IMR-90 (cell line): ENCODE results near the gene SLC26A6. TPM values are rescaled to one million over a fixed set of nuclear protein-coding genes. Genes with fewer than 3 reads are reported as not detected.

Experiments
- ATAC-seq: fragments of 200-7000 bp; cut with Tn5 transposase; 2 replicates; pipeline ENCODE4 v1.9.1; 2020; ENCODE audit warnings: low read depth, mild to moderate bottlenecking, moderate library complexity
- BruUV-seq: library from RNA; stranded (reverse); fragments of 400-500 nt; replicated peaks from 2 replicates; lab custom pipeline; 2021; lab: Mats Ljungman, UMichigan
- CTCF ChIA-PET: fragments of 300-600 bp; formaldehyde crosslinking; extraction: SDS; loops from one replicate; lab custom pipeline; 2021; ENCODE audit warnings: antibody characterized with exemption; lab: Yijun Ruan, JAX
- POLR2A ChIA-PET: fragments of 300-600 bp; sonication (Branson Sonifier 250); formaldehyde crosslinking; loops from one replicate; lab custom pipeline; 2022; ENCODE audit warnings: antibody characterized with exemption; ENCODE audit not compliant: unreplicated experiment; lab: Charles Lee
- DNase-seq: peaks from one replicate; pipeline ENCODE4 v3.0.0; 2013
- H2AFZ ChIP-seq: replicated peaks from 2 replicates; pipeline ENCODE3; 2013; ENCODE audit warnings: low read length, mild to moderate bottlenecking; ENCODE audit not compliant: poor library complexity
- H2AK5ac ChIP-seq: 2 replicates; pipeline ENCODE4 v1.6.1; 2013; ENCODE audit warnings: low read depth, low read length, inconsistent platforms
- H2AK9ac ChIP-seq: replicated peaks from 2 replicates; pipeline ENCODE3; 2013; ENCODE audit warnings: mild to moderate bottlenecking, low read depth, low read length, moderate library complexity; ENCODE audit not compliant: poor library complexity
- H2BK120ac ChIP-seq: 2 replicates; pipeline ENCODE4 v1.6.1; 2013; ENCODE audit warnings: low read depth, low read length, inconsistent platforms
- H2BK15ac ChIP-seq: 3 replicates; pipeline ENCODE4 v1.6.1; 2013; ENCODE audit warnings: low read depth, low read length, inconsistent platforms
- H2BK20ac ChIP-seq: 2 replicates; pipeline ENCODE4 v1.6.1; 2013; ENCODE audit warnings: low read depth, mild to moderate bottlenecking, inconsistent platforms, low read length, moderate library complexity
- H2BK5ac ChIP-seq: 2 replicates; pipeline ENCODE4 v1.6.1; 2013; ENCODE audit warnings: mild to moderate bottlenecking, low read depth, low read length, inconsistent platforms; ENCODE audit not compliant: poor library complexity, severe bottlenecking
- H3K14ac ChIP-seq: replicated peaks from 2 replicates; pipeline ENCODE4 v1.6.1; 2013; ENCODE audit warnings: low read depth, low read length, inconsistent platforms
- H3K18ac ChIP-seq: 2 replicates; pipeline ENCODE4 v1.6.1; 2013; ENCODE audit warnings: low read depth, low read length, control low read depth
- H3K23ac ChIP-seq: 2 replicates; pipeline ENCODE4 v1.6.1; 2013; ENCODE audit warnings: low read depth, low read length, inconsistent platforms
- H3K27ac ChIP-seq: 2 replicates; pipeline ENCODE4 v1.5.1; 2013; ENCODE audit warnings: mild to moderate bottlenecking, control low read depth, low read length; ENCODE audit not compliant: insufficient read depth
- H3K27me3 ChIP-seq: 2 replicates; pipeline ENCODE4 v1.6.1; 2013; ENCODE audit warnings: low read length; ENCODE audit not compliant: control insufficient read depth, insufficient read depth
- H3K36me3 ChIP-seq: 2 replicates; pipeline ENCODE4 v1.6.1; 2013; ENCODE audit warnings: low read length, mixed read lengths; ENCODE audit not compliant: control insufficient read depth, insufficient read depth
- H3K4ac ChIP-seq: 2 replicates; pipeline ENCODE4 v1.6.1; 2013; ENCODE audit warnings: low read depth, low read length, inconsistent platforms
- H3K4me1 ChIP-seq: 2 replicates; pipeline ENCODE4 v1.6.1; 2013; ENCODE audit warnings: low read length, mixed read lengths; ENCODE audit not compliant: control insufficient read depth, insufficient read depth
- H3K4me2 ChIP-seq: 2 replicates; pipeline ENCODE4 v1.6.1; 2013; ENCODE audit warnings: low read depth, mild to moderate bottlenecking, control low read depth, low read length, moderate library complexity
- H3K4me3 ChIP-seq: 2 replicates; pipeline ENCODE4 v1.5.1; 2013; ENCODE audit warnings: low read depth, mild to moderate bottlenecking, control low read depth, low read length, moderate library complexity; ENCODE audit not compliant: insufficient read depth
- H3K56ac ChIP-seq: 2 replicates; pipeline ENCODE4 v1.6.1; 2013; ENCODE audit warnings: low read length, inconsistent platforms; ENCODE audit not compliant: insufficient read depth; ENCODE audit errors: extremely low read depth
- H3K79me1 ChIP-seq, 2 experiments: 2 replicates each; pipeline ENCODE4 v1.6.1; 2013; ENCODE audit warnings: low read length in 2 of 2, inconsistent platforms in 1 of 2, low read depth in 1 of 2
- H3K9ac ChIP-seq: 2 replicates; pipeline ENCODE4 v1.6.1; 2013; ENCODE audit warnings: low read depth, low read length, control low read depth
- H3K9me1 ChIP-seq: 2 replicates; pipeline ENCODE4 v1.6.1; 2013; ENCODE audit warnings: low read length, inconsistent platforms; ENCODE audit not compliant: insufficient read depth
- H3K9me3 ChIP-seq: 2 replicates; pipeline ENCODE4 v1.6.1; 2013; ENCODE audit warnings: low read length; ENCODE audit not compliant: control insufficient read depth, insufficient read depth
- H4K20me1 ChIP-seq: 2 replicates; pipeline ENCODE4 v1.6.1; 2013; ENCODE audit warnings: low read length, inconsistent platforms; ENCODE audit not compliant: insufficient read depth
- H4K5ac ChIP-seq: 2 replicates; pipeline ENCODE4 v1.6.1; 2013; ENCODE audit warnings: mild to moderate bottlenecking, low read depth, low read length, control low read depth
- H4K8ac ChIP-seq, 2 experiments: 2 replicates each; pipeline ENCODE4 v1.6.1; 2013; ENCODE audit warnings: low read depth in 2 of 2, low read length in 2 of 2, control low read depth in 1 of 2, inconsistent platforms in 1 of 2
- H4K91ac ChIP-seq: 2 replicates; pipeline ENCODE4 v1.6.1; 2013; ENCODE audit warnings: low read depth, low read length, inconsistent platforms; ENCODE audit not compliant: insufficient read depth
- BHLHE40 ChIP-seq: fragments of 150-350 bp; IDR thresholded peaks from 2 replicates; pipeline ENCODE4 v1.6.1; 2016; ENCODE audit warnings: mild to moderate bottlenecking, low read depth, low read length
- CEBPB ChIP-seq: IDR thresholded peaks from 2 replicates; pipeline ENCODE4 v1.6.1; 2012; ENCODE audit warnings: low read depth, low read length, improper control_type of control experiment
- FOS ChIP-seq: fragments of 150-350 bp; IDR thresholded peaks from 2 replicates; pipeline ENCODE4 v1.6.1; 2016; ENCODE audit warnings: low read depth, low read length
- MAFK ChIP-seq: IDR thresholded peaks from 2 replicates; pipeline ENCODE4 v1.6.1; 2012; ENCODE audit warnings: low read depth, low read length, improper control_type of control experiment
- MAZ ChIP-seq: IDR thresholded peaks from 2 replicates; pipeline ENCODE4 v1.6.1; 2012; ENCODE audit warnings: low read depth, mild to moderate bottlenecking, low read length, improper control_type of control experiment, moderate library complexity, borderline replicate concordance
- MXI1 ChIP-seq: IDR thresholded peaks from 2 replicates; pipeline ENCODE4 v1.6.1; 2012; ENCODE audit warnings: low read depth, mild to moderate bottlenecking, low read length, moderate library complexity, borderline replicate concordance
- RAD21 ChIP-seq: IDR thresholded peaks from 2 replicates; pipeline ENCODE4 v1.6.1; 2012; ENCODE audit warnings: low read length, improper control_type of control experiment
- RCOR1 ChIP-seq: IDR thresholded peaks from 2 replicates; pipeline ENCODE4 v1.6.1; 2012; ENCODE audit warnings: mild to moderate bottlenecking, low read length, improper control_type of control experiment; ENCODE audit not compliant: insufficient replicate concordance
- RFX5 ChIP-seq: IDR thresholded peaks from 2 replicates; pipeline ENCODE4 v1.8.0; 2012; ENCODE audit warnings: low read depth, mild to moderate bottlenecking, low read length, moderate library complexity
- SMC3 ChIP-seq: fragments of 150-350 bp; IDR thresholded peaks from 2 replicates; pipeline ENCODE4 v1.6.1; 2016; ENCODE audit warnings: low read depth, mild to moderate bottlenecking, antibody characterized with exemption, low read length, moderate library complexity
- WGBS, 2 experiments: methylation state at CpG; one replicate each; pipeline versions ENCODE4 v1.1.5 to v1.1.7; 2013; ENCODE audit warnings: missing lambda C conversion rate in 2 of 2; ENCODE audit not compliant: insufficient read length in 1 of 2; ENCODE audit errors: extremely low coverage in 2 of 2; 5-methylcytosine and 5-hydroxymethylcytosine counted together
- dilution Hi-C: fragments of 300-500 bp; cut with HindIII; formaldehyde crosslinking; loops from one replicate; pipeline ENCODE4 v1.14.3; 2018; ENCODE audit warnings: low sequenced_read_pairs; ENCODE audit not compliant: unreplicated experiment
- in situ Hi-C: fragments of 300-500 bp; cut with MboI; formaldehyde crosslinking; loops from 3 replicates; pipeline ENCODE4 v1.14.3; 2019; ENCODE audit warnings: low sequenced_read_pairs, inconsistent platforms, mixed read lengths
- intact Hi-C: fragments of 100-400 bp; cut with micrococcal nuclease; formaldehyde crosslinking; loops from 2 replicates; pipeline ENCODE4 v1.10.0; 2022
- polyA plus RNA-seq, 3 experiments: library from polyadenylated mRNA; depleted of rRNA; stranded (reverse); fragments of >200 nt; gene quantifications; 2 replicates each; pipeline ENCODE4 v1.2.3, GENCODE V29; 2012; ENCODE audit warnings: low replicate concordance in 1 of 3
- total RNA-seq: library from RNA; depleted of rRNA; stranded (reverse); fragments of >200 nt; gene quantifications from 2 replicates; pipeline ENCODE4 v1.2.3, GENCODE V29; 2012
- TF ChIP-seq, protein P1 (sequence below): conservative IDR thresholded peaks from 2 replicates; pipeline ENCODE4 v1.5.1; 2012; ENCODE audit warnings: mild to moderate bottlenecking, low read depth, low read length, improper control_type of control experiment
- TF ChIP-seq, protein P2 (sequence below): fragments of 150-350 bp; IDR thresholded peaks from 2 replicates; pipeline ENCODE4 v1.6.1; 2017; ENCODE audit warnings: mild to moderate bottlenecking, antibody characterized with exemption, low read length, low read depth

SLC26A6 gene
- total and polyA plus RNA-seq, 2 of the 4 experiments (the other 2 are of a cell fraction), result 11.8 to 34.3 TPM

GRCh38 chr3:48656061-48656840 lies 21.0 kb upstream of the SLC26A6 start:
- ChIA-PET CTCF (interaction anchor here (1.0 kb wide), 1 partner anchor 22 kb away, joined by 3 read pairs; no protein-coding TSS in a partner anchor), POLR2A (no interaction called here)
- H3K18ac ChIP-seq, result no peak overlapping the region
- H4K20me1 ChIP-seq, result no peaks in the 10 kb centered on the region
- H3K27ac ChIP-seq, result peak overlapping the region; percentile 17; the same call in 1 of the 2 replicates
- H3K14ac ChIP-seq, result no peak overlapping the region
- in situ Hi-C loops, result no loop called here
- ATAC-seq (peak; percentile 93), DNase-seq (peak; percentile 62)
- peak overlapping the region; percentile 97 for H2AFZ ChIP-seq
- peak overlapping the region; percentile 56; the same call in 1 of the 2 replicates for H4K91ac ChIP-seq
- no peak overlapping the region for H2BK5ac ChIP-seq
- H3K9me3 ChIP-seq, result no peaks in the 10 kb centered on the region
- H3K23ac ChIP-seq, result no peak overlapping the region
- H2BK15ac ChIP-seq, result 0 out of 3 replicates have a peak overlapping the region, but pooled peaks have one; percentile 49
- peak overlapping the region; percentile 70; the same call in 1 of the 2 replicates for H2AK5ac ChIP-seq
- peak overlapping the region; percentile 16; the same call in 1 of the 2 replicates for H2BK120ac ChIP-seq
- peak overlapping the region; percentile 64 to 70; a peak in 2 of 4 replicates for H4K8ac ChIP-seq
- H2AK9ac ChIP-seq, result peak overlapping the region; percentile 15
- peak overlapping the region; percentile 39 for H3K9ac ChIP-seq
- H4K5ac ChIP-seq, result no peak overlapping the region
- BruUV-seq, result no TSS peak
- dilution Hi-C loops, result no loop called here
- H3K27me3 ChIP-seq, result no peaks in the 10 kb centered on the region; the same call in 1 of the 2 replicates
- H3K79me1 ChIP-seq, result no peaks in the 10 kb centered on the region
- H3K4me3 ChIP-seq, result peak overlapping the region; percentile 51
- no peaks in the 10 kb centered on the region for H3K9me1 ChIP-seq
- intact Hi-C loops, result loop anchor here (2.0 kb wide), 1 partner anchor 43 kb away; no protein-coding TSS in a partner anchor
- peak overlapping the region; percentile 31; the same call in 1 of the 2 replicates for H3K4ac ChIP-seq
- H2BK20ac ChIP-seq, result no peak overlapping the region
- WGBS, 2 experiments, result 13% methylated on average over 57 of the region's 94 CpGs; no CpG with 5 or more reads in 1 of the 2 experiments
- peaks cover 3% of the 10 kb centered on the region; the same call in 1 of the 2 replicates for H3K4me1 ChIP-seq
- no peaks in the 10 kb centered on the region for H3K36me3 ChIP-seq
- no peak overlapping the region for H3K56ac ChIP-seq
- H3K4me2 ChIP-seq, result peak overlapping the region; percentile 50; the same call in 1 of the 2 replicates
- peak; percentile 58; the same call in 1 of the 2 replicates for TF ChIP-seq SMC3
- TF ChIP-seq RFX5, result no peak
- TF ChIP-seq CEBPB, result peak; percentile 68
- TF ChIP-seq, protein P1, sequence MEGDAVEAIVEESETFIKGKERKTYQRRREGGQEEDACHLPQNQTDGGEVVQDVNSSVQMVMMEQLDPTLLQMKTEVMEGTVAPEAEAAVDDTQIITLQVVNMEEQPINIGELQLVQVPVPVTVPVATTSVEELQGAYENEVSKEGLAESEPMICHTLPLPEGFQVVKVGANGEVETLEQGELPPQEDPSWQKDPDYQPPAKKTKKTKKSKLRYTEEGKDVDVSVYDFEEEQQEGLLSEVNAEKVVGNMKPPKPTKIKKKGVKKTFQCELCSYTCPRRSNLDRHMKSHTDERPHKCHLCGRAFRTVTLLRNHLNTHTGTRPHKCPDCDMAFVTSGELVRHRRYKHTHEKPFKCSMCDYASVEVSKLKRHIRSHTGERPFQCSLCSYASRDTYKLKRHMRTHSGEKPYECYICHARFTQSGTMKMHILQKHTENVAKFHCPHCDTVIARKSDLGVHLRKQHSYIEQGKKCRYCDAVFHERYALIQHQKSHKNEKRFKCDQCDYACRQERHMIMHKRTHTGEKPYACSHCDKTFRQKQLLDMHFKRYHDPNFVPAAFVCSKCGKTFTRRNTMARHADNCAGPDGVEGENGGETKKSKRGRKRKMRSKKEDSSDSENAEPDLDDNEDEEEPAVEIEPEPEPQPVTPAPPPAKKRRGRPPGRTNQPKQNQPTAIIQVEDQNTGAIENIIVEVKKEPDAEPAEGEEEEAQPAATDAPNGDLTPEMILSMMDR, result peak; percentile 72
- TF ChIP-seq RAD21, result peak; percentile 56
- peak; percentile 51; the same call in 1 of the 2 replicates for TF ChIP-seq MAZ
- TF ChIP-seq, protein P2, sequence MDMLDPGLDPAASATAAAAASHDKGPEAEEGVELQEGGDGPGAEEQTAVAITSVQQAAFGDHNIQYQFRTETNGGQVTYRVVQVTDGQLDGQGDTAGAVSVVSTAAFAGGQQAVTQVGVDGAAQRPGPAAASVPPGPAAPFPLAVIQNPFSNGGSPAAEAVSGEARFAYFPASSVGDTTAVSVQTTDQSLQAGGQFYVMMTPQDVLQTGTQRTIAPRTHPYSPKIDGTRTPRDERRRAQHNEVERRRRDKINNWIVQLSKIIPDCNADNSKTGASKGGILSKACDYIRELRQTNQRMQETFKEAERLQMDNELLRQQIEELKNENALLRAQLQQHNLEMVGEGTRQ, result no peak
- no peak for TF ChIP-seq MAFK
- TF ChIP-seq MXI1, result no peak; the same call in 1 of the 2 replicates
- TF ChIP-seq BHLHE40, result peak; percentile 87
- TF ChIP-seq FOS, result no peak
- peak; percentile 57 for TF ChIP-seq RCOR1
